ENCODE results near the gene FGF3. TPM values are rescaled to one million over a fixed set of nuclear protein-coding genes. Genes with fewer than 3 reads are reported as not detected.

Gene FGF3
- total RNA-seq, 2 experiments from 2014 or later = not detected

- DNase-seq (peak in 1 of 14 experiments; percentile 17), ATAC-seq (ENCODE audit: poor library complexity) (no peak)
- no peaks in the 10 kb centered on the region for H3K4me1 ChIP-seq (ENCODE audit: insufficient read depth, low read length)
- intact Hi-C loops (cut with DNase I, micrococcal nuclease) = loop anchor here (2.0 kb wide), 1 partner anchor 156 kb away; no protein-coding TSS in a partner anchor
- ChIA-PET POLR2A (no interaction called here), CTCF (interaction anchor here (1.2 kb wide), 1 partner anchor 13 kb away, joined by 3 read pairs; no protein-coding TSS in a partner anchor)
- peaks cover 0 to 17% of the 10 kb centered on the region in 2 experiments for H3K9me3 ChIP-seq (ENCODE audit: control insufficient read depth in 1 of 2, insufficient read depth in 1 of 2, low read length in 2 of 2)
- H3K9me3 Mint-ChIP-seq = no peaks in the 10 kb centered on the region
- H3K27me3 Mint-ChIP-seq = peaks cover 14% of the 10 kb centered on the region
- no peak overlapping the region for H3K27ac Mint-ChIP-seq
- peaks cover 6 to 8% of the 10 kb centered on the region in 2 experiments for H3K27me3 ChIP-seq (ENCODE audit: control insufficient read depth in 1 of 2, insufficient read depth in 2 of 2, low read length in 2 of 2)
- no peak overlapping the region for H3K4me3 ChIP-seq (ENCODE audit: low read length)
- no peaks in the 10 kb centered on the region for H3K36me3 ChIP-seq (ENCODE audit: insufficient read depth, low read length)
- H3K36me3 Mint-ChIP-seq (ENCODE audit: low read depth) = no peaks in the 10 kb centered on the region
- no peaks in the 10 kb centered on the region for H3K4me1 Mint-ChIP-seq (ENCODE audit: low read depth)
- no peak for TF ChIP-seq CTCF (IDR thresholded peaks at IDR 0.05)
- H3K4me3 Mint-ChIP-seq = no peak overlapping the region
- no peak overlapping the region for H3K27ac ChIP-seq (ENCODE audit: low read depth in 1 of 2, low read length in 2 of 2)
These were observed 23.7 kb upstream of the FGF3 start for GRCh38 chr11:69842746-69843528.

GRCh38 chr11:69841859-69842698 lies 22.9 kb upstream of the FGF3 start:
- H3K27ac Mint-ChIP-seq = no peak overlapping the region
- H3K27ac ChIP-seq (ENCODE audit: low read depth in 1 of 2, low read length in 2 of 2) = no peak overlapping the region
- intact Hi-C loops (cut with DNase I, micrococcal nuclease) = loop anchor here (2.0 kb wide), 1 partner anchor 155 kb away; no protein-coding TSS in a partner anchor
- ChIA-PET CTCF (interaction anchor here (1.2 kb wide), 1 partner anchor 14 kb away, joined by 3 read pairs; no protein-coding TSS in a partner anchor), POLR2A (no interaction called here)
- H3K4me3 Mint-ChIP-seq = no peak overlapping the region
- peaks cover 6 to 8% of the 10 kb centered on the region in 2 experiments for H3K27me3 ChIP-seq (ENCODE audit: control insufficient read depth in 1 of 2, insufficient read depth in 2 of 2, low read length in 2 of 2)
- H3K9me3 ChIP-seq (ENCODE audit: control insufficient read depth in 1 of 2, insufficient read depth in 1 of 2, low read length in 2 of 2) = peaks cover 0 to 17% of the 10 kb centered on the region in 2 experiments
- H3K4me1 ChIP-seq (ENCODE audit: insufficient read depth, low read length) = no peaks in the 10 kb centered on the region
- H3K9me3 Mint-ChIP-seq = no peaks in the 10 kb centered on the region
- peak; percentile 25 for TF ChIP-seq CTCF (IDR thresholded peaks at IDR 0.05)
- ATAC-seq (ENCODE audit: poor library complexity) (no peak), DNase-seq (peak in 6 of 14 experiments; percentile 7 to 49 (median 28))
- peaks cover 18% of the 10 kb centered on the region for H3K27me3 Mint-ChIP-seq
- H3K36me3 ChIP-seq (ENCODE audit: insufficient read depth, low read length) = no peaks in the 10 kb centered on the region
- no peaks in the 10 kb centered on the region for H3K36me3 Mint-ChIP-seq (ENCODE audit: low read depth)
- H3K4me1 Mint-ChIP-seq (ENCODE audit: low read depth) = no peaks in the 10 kb centered on the region
- H3K4me3 ChIP-seq (ENCODE audit: low read length) = no peak overlapping the region

- ATAC-seq (ENCODE audit: poor library complexity) (no peak), DNase-seq (peak in 1 of 14 experiments; percentile 16)
- no peak for TF ChIP-seq CTCF (IDR thresholded peaks at IDR 0.05)
- POLR2A ChIA-PET = no interaction called here
- H3K36me3 ChIP-seq (ENCODE audit: insufficient read depth, low read length) = no peaks in the 10 kb centered on the region
- H3K27ac Mint-ChIP-seq = no peak overlapping the region
- no peak overlapping the region for H3K27ac ChIP-seq (ENCODE audit: low read depth in 1 of 2, low read length in 2 of 2)
- H3K4me1 Mint-ChIP-seq (ENCODE audit: low read depth) = no peaks in the 10 kb centered on the region
- peaks cover 0 to 17% of the 10 kb centered on the region in 2 experiments for H3K9me3 ChIP-seq (ENCODE audit: control insufficient read depth in 1 of 2, insufficient read depth in 1 of 2, low read length in 2 of 2)
- H3K9me3 Mint-ChIP-seq = no peaks in the 10 kb centered on the region
- no peak overlapping the region for H3K4me3 ChIP-seq (ENCODE audit: low read length)
- H3K36me3 Mint-ChIP-seq (ENCODE audit: low read depth) = no peaks in the 10 kb centered on the region
- H3K4me1 ChIP-seq (ENCODE audit: insufficient read depth, low read length) = no peaks in the 10 kb centered on the region
- CTCF ChIA-PET = no interaction called here
- peaks cover 10 to 11% of the 10 kb centered on the region in 2 experiments for H3K27me3 ChIP-seq (ENCODE audit: control insufficient read depth in 1 of 2, insufficient read depth in 2 of 2, low read length in 2 of 2)
- H3K27me3 Mint-ChIP-seq = peaks cover 21% of the 10 kb centered on the region
- intact Hi-C loops (cut with DNase I, micrococcal nuclease) = no loop called here
- H3K4me3 Mint-ChIP-seq = no peak overlapping the region
These were observed 22.1 kb upstream of the FGF3 start for GRCh38 chr11:69841170-69841858.

Measured in CD4-positive, alpha-beta T cell (primary cell).